SK-N-SH treated with all-trans-retinoic acid at 6 μM for 48 hours (cell line): ENCODE measurements around the gene SARDH.
"Not testable (repeated sequence)": the region's sequence is repeated elsewhere in the genome, so short reads cannot be mapped to it uniquely, and the experiment has no call there.

ENCODE experiments used
- ATAC-seq: fragments of 200-7000 bp; cut with Tn5 transposase; 3 replicates; pipeline ENCODE4 v1.9.1; 2020; ENCODE audit warnings: mild to moderate bottlenecking, moderate library complexity
- ARNTL ChIP-seq: fragments of 450-650 bp; formaldehyde crosslinking; IDR thresholded peaks from 2 replicates; pipeline ENCODE4 v1.5.0; 2020; ENCODE audit warnings: low read depth, mild to moderate bottlenecking, moderate library complexity, borderline replicate concordance
- CSDC2 ChIP-seq: fragments of 250-450 bp; sonication (Bioruptor Pico); IDR thresholded peaks from 2 replicates; pipeline ENCODE4 v1.5.0; 2020; ENCODE audit warnings: mild to moderate bottlenecking, moderate library complexity
- CSRNP3 ChIP-seq: fragments of 250-450 bp; sonication (Bioruptor Pico); IDR thresholded peaks from 2 replicates; pipeline ENCODE4 v1.5.1; 2021; ENCODE audit warnings: mild to moderate bottlenecking, moderate library complexity
- ESRRG ChIP-seq: fragments of 250-450 bp; sonication (Bioruptor Pico); IDR thresholded peaks from 2 replicates; pipeline ENCODE4 v1.6.1; 2021; ENCODE audit warnings: mild to moderate bottlenecking
- GLIS3 ChIP-seq: fragments of 250-450 bp; sonication (Bioruptor Pico); IDR thresholded peaks from 2 replicates; pipeline ENCODE4 v1.5.0; 2020; ENCODE audit warnings: mild to moderate bottlenecking, moderate library complexity
- ISL1 ChIP-seq: fragments of 250-450 bp; sonication (Bioruptor Pico); IDR thresholded peaks from 2 replicates; pipeline ENCODE4 v2.1.2; 2022; ENCODE audit warnings: mild to moderate bottlenecking, moderate library complexity
- OSR1 ChIP-seq: fragments of 250-450 bp; sonication (Bioruptor Pico); IDR thresholded peaks from 2 replicates; pipeline ENCODE4 v1.8.0; 2022; ENCODE audit warnings: moderate library complexity, mild to moderate bottlenecking, inconsistent platforms
- PPARA ChIP-seq: fragments of 250-450 bp; sonication (Bioruptor Pico); IDR thresholded peaks from 2 replicates; pipeline ENCODE4 v1.5.0; 2020; ENCODE audit warnings: mild to moderate bottlenecking, borderline replicate concordance
- SNAI2 ChIP-seq: fragments of 250-450 bp; sonication (Bioruptor Pico); IDR thresholded peaks from 2 replicates; pipeline ENCODE4 v1.5.0; 2020; ENCODE audit warnings: mild to moderate bottlenecking, moderate library complexity
- TCF4 ChIP-seq: fragments of 250-450 bp; sonication (Bioruptor Pico); IDR thresholded peaks from 2 replicates; pipeline ENCODE4 v1.8.0; 2021; ENCODE audit warnings: mild to moderate bottlenecking, moderate library complexity, borderline replicate concordance
- TOX ChIP-seq: fragments of 250-450 bp; sonication (Bioruptor Pico); IDR thresholded peaks from 2 replicates; pipeline ENCODE4 v1.8.0; 2021; ENCODE audit warnings: mild to moderate bottlenecking, moderate library complexity, borderline replicate concordance
- TSHZ2 ChIP-seq: fragments of 250-450 bp; sonication (Bioruptor Pico); IDR thresholded peaks from 2 replicates; pipeline ENCODE4 v1.5.0; 2020; ENCODE audit warnings: mild to moderate bottlenecking, moderate library complexity
- ZC3H10 ChIP-seq: fragments of 250-450 bp; sonication (Bioruptor Pico); IDR thresholded peaks from 2 replicates; pipeline ENCODE4 v1.5.1; 2021; ENCODE audit warnings: mild to moderate bottlenecking, moderate library complexity
- ZFP3 ChIP-seq: fragments of 250-450 bp; sonication (Bioruptor Pico); IDR thresholded peaks from 2 replicates; pipeline ENCODE4 v1.5.0; 2020; ENCODE audit warnings: mild to moderate bottlenecking, moderate library complexity
- ZFP30 ChIP-seq: fragments of 450-650 bp; formaldehyde crosslinking; IDR thresholded peaks from 2 replicates; pipeline ENCODE4 v1.5.0; 2022; ENCODE audit warnings: mild to moderate bottlenecking, moderate library complexity
- ZNF565 ChIP-seq: fragments of 450-650 bp; formaldehyde crosslinking; conservative IDR thresholded peaks from 2 replicates; pipeline ENCODE4 v1.5.0; 2020; ENCODE audit warnings: low read depth, mild to moderate bottlenecking, moderate library complexity
- ZNF70 ChIP-seq: fragments of 450-650 bp; formaldehyde crosslinking; IDR thresholded peaks from 2 replicates; pipeline ENCODE4 v1.5.0; 2020; ENCODE audit warnings: mild to moderate bottlenecking, moderate library complexity
- ZNF8 ChIP-seq: fragments of 450-650 bp; formaldehyde crosslinking; IDR thresholded peaks from 2 replicates; pipeline ENCODE4 v1.5.0; 2020; ENCODE audit warnings: mild to moderate bottlenecking, moderate library complexity
- TF ChIP-seq, protein P1 (sequence below): fragments of 250-450 bp; sonication (Bioruptor Pico); IDR thresholded peaks from 2 replicates; pipeline ENCODE4 v1.8.0; 2020; ENCODE audit warnings: mild to moderate bottlenecking, moderate library complexity, borderline replicate concordance
- TF ChIP-seq, protein P2 (sequence below): fragments of 250-450 bp; sonication (Bioruptor Pico); IDR thresholded peaks from 2 replicates; pipeline ENCODE4 v1.8.0; 2021; ENCODE audit warnings: low read depth, mild to moderate bottlenecking, moderate library complexity, borderline replicate concordance
- TF ChIP-seq, protein P3 (sequence below): fragments of 250-450 bp; sonication (Bioruptor Pico); IDR thresholded peaks from 2 replicates; pipeline ENCODE4 v1.5.1; 2020; ENCODE audit warnings: low read depth, mild to moderate bottlenecking, moderate library complexity

The SARDH gene

GRCh38 chr9:133767625-133768024 is 29.5 kb upstream of the SARDH start:
- ATAC-seq: no peak
- no peak for TF ChIP-seq TOX (CRISPR knock-in tag)
- no peak for TF ChIP-seq ISL1 (CRISPR knock-in tag)
- TF ChIP-seq ZC3H10 (CRISPR knock-in tag): no peak
- no peak for TF ChIP-seq TCF4
- TF ChIP-seq ARNTL (CRISPR knock-in tag): no peak
- no peak for TF ChIP-seq CSDC2 (CRISPR knock-in tag)
- no peak for TF ChIP-seq ZFP30 (CRISPR knock-in tag)
- no peak for TF ChIP-seq PPARA (CRISPR knock-in tag)
- TF ChIP-seq ZNF70: no peak
- no peak for TF ChIP-seq ZNF8 (CRISPR knock-in tag)
- TF ChIP-seq, protein P1, sequence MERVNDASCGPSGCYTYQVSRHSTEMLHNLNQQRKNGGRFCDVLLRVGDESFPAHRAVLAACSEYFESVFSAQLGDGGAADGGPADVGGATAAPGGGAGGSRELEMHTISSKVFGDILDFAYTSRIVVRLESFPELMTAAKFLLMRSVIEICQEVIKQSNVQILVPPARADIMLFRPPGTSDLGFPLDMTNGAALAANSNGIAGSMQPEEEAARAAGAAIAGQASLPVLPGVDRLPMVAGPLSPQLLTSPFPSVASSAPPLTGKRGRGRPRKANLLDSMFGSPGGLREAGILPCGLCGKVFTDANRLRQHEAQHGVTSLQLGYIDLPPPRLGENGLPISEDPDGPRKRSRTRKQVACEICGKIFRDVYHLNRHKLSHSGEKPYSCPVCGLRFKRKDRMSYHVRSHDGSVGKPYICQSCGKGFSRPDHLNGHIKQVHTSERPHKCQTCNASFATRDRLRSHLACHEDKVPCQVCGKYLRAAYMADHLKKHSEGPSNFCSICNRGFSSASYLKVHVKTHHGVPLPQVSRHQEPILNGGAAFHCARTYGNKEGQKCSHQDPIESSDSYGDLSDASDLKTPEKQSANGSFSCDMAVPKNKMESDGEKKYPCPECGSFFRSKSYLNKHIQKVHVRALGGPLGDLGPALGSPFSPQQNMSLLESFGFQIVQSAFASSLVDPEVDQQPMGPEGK: no peak
- TF ChIP-seq ESRRG (CRISPR knock-in tag): no peak
- TF ChIP-seq CSRNP3 (CRISPR knock-in tag): no peak
- TF ChIP-seq, protein P2, sequence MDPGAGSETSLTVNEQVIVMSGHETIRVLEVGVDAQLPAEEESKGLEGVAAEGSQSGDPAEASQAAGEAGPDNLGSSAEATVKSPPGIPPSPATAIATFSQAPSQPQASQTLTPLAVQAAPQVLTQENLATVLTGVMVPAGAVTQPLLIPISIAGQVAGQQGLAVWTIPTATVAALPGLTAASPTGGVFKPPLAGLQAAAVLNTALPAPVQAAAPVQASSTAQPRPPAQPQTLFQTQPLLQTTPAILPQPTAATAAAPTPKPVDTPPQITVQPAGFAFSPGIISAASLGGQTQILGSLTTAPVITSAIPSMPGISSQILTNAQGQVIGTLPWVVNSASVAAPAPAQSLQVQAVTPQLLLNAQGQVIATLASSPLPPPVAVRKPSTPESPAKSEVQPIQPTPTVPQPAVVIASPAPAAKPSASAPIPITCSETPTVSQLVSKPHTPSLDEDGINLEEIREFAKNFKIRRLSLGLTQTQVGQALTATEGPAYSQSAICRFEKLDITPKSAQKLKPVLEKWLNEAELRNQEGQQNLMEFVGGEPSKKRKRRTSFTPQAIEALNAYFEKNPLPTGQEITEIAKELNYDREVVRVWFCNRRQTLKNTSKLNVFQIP (CRISPR knock-in tag): no peak
- TF ChIP-seq SNAI2: no peak
- TF ChIP-seq, protein P3, sequence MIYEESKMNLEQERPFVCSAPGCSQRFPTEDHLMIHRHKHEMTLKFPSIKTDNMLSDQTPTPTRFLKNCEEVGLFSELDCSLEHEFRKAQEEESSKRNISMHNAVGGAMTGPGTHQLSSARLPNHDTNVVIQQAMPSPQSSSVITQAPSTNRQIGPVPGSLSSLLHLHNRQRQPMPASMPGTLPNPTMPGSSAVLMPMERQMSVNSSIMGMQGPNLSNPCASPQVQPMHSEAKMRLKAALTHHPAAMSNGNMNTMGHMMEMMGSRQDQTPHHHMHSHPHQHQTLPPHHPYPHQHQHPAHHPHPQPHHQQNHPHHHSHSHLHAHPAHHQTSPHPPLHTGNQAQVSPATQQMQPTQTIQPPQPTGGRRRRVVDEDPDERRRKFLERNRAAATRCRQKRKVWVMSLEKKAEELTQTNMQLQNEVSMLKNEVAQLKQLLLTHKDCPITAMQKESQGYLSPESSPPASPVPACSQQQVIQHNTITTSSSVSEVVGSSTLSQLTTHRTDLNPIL (CRISPR knock-in tag): no peak
- no peak for TF ChIP-seq ZFP3 (CRISPR knock-in tag)

DNA sequence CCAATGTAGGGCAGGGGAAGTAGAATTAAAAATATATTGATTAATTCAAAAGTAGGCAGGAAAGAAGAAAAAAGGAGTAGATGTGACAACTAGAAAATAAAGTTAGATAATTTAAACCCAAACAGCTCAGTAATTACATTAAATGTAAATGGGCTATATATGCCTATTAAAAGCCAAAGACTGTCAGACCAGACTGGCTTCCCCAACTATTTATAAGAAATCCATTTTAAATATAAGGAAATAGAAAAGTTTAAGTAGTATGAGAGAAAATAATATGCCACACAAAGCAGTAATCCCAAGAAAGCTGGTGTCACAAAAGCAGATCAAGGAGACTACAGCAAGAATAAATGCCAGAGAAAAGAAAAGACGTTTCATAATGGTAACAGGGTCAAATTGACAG is 28.9 kb upstream of the SARDH start:
- no peak for ATAC-seq
- TF ChIP-seq TSHZ2 (CRISPR knock-in tag) (no peak), ESRRG (CRISPR knock-in tag) (no peak)

DNA sequence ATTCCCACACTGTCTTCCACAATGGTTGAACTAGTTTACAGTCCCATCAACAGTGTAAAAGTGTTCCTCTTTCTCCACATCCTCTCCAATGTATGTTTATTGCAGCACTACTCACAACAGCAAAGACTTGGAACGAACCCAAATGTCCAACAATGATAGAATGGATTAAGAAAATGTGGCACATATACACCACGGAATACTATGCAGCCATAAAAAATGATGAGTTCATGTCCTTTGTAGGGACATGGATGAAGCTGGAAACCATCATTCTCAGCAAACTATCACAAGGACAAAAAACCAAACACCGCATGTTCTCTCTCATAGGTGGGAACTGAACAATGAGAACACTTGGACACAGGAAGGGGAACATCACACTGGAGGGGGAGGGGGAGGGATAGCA is 28.1 kb upstream of the SARDH start:
- peak; percentile 33; the same call in 1 of the 2 replicates for TF ChIP-seq ZNF8 (CRISPR knock-in tag)
- not testable (repeated sequence) for ATAC-seq

DNA sequence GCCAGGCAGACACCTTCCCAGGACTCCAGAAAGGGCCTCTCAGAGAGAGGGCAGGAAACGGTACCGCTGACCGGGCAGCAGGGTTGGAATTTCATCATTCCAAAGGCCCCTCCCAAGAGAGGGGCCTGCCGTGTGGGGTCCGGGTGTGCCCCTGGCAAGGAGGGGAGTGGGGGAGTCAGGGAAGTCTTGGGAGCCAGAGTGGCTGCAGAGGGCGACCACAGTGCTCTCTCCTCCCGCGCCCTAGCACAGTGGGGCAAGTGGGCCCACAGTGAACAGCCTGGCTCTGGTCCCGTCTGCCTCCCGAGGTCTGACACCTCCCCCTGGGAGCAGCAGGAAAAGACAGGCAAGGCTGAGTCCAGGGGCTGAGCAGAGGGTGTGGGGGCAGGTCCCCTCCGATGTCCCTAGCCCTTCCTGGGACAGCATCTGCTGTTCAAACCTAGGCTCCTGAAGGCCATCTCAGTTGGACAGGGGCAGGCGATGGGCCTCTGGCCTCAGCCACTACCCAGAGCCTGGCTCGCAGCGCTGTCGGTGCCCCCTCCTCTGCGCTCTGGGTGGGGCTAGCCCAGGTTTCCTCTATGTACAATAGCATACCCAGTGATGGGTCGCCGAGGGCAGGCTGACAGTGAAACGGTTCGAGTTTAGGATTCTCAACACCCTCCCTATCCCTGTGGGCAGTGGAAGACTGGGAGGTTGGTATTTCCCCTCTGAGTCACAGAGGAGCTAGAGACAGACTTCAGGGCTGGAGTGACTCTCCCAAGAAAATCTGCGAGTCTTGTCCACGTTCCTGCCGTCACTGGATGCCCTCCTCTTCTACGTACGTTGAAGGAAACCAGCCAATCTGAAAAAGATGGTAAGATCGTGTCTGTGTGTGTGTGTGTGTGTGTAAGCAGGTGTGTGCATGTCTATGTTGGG is 25.4 kb upstream of the SARDH start:
- ATAC-seq: peak; percentile 47; the same call in 2 of the 3 replicates
- TF ChIP-seq OSR1 (CRISPR knock-in tag) (no peak), TOX (CRISPR knock-in tag) (no peak), ZFP3 (CRISPR knock-in tag) (no peak), ISL1 (CRISPR knock-in tag) (no peak), ESRRG (CRISPR knock-in tag) (no peak), CSDC2 (CRISPR knock-in tag) (no peak), ZC3H10 (CRISPR knock-in tag) (no peak), ZFP30 (CRISPR knock-in tag) (no peak), GLIS3 (CRISPR knock-in tag) (no peak), ARNTL (CRISPR knock-in tag) (no peak), CSRNP3 (CRISPR knock-in tag) (no peak), ZNF565 (CRISPR knock-in tag) (no peak)
- TF ChIP-seq, protein P2 (CRISPR knock-in tag): no peak
